ENCODE data around the gene NUSAP1. TPM values are rescaled to one million over a fixed set of nuclear protein-coding genes. Genes with fewer than 3 reads are reported as not detected.

Gene NUSAP1
- polyA plus RNA-seq, 1 experiment: 33.9 TPM

GRCh38 chr15:41408234-41408641 lies 75.6 kb downstream of the NUSAP1 start:
- H3K27ac ChIP-seq (ENCODE audit: low read depth, low read length): peak overlapping the region; percentile 21
- CTCF ChIA-PET: no interaction called here
- no peaks in the 10 kb centered on the region for H3K27me3 ChIP-seq (ENCODE audit: control insufficient read depth, insufficient read depth, low read length)
- POLR2A ChIA-PET: interaction anchor here (0.9 kb wide), 1 partner anchor 18 kb away, joined by 3 read pairs; no protein-coding TSS in a partner anchor
- TF ChIP-seq CTCF (IDR thresholded peaks at IDR 0.05; ENCODE audit: low read depth, low read length): no peak
- H3K4me3 ChIP-seq (ENCODE audit: low read depth, low read length): no peak overlapping the region
- peak; percentile 50 for DNase-seq (ENCODE audit: low read depth, low spot score)
- H3K9me3 ChIP-seq (ENCODE audit: control insufficient read depth, insufficient read depth, low read length): no peaks in the 10 kb centered on the region

GRCh38 chr15:41411031-41411430 lies 78.3 kb downstream of the NUSAP1 start:
- POLR2A ChIA-PET: no interaction called here
- no peak for TF ChIP-seq CTCF (IDR thresholded peaks at IDR 0.05; ENCODE audit: low read depth, low read length)
- no peak overlapping the region for H3K27ac ChIP-seq (ENCODE audit: low read depth, low read length)
- H3K9me3 ChIP-seq (ENCODE audit: control insufficient read depth, insufficient read depth, low read length): no peaks in the 10 kb centered on the region
- no peak for DNase-seq (ENCODE audit: low read depth, low spot score)
- H3K4me3 ChIP-seq (ENCODE audit: low read depth, low read length): no peak overlapping the region
- CTCF ChIA-PET: no interaction called here
- no peaks in the 10 kb centered on the region for H3K27me3 ChIP-seq (ENCODE audit: control insufficient read depth, insufficient read depth, low read length)

- DNase-seq (ENCODE audit: low read depth, low spot score): no peak
- H3K4me3 ChIP-seq (ENCODE audit: low read depth, low read length): no peak overlapping the region
- POLR2A ChIA-PET: no interaction called here
- no peak for TF ChIP-seq CTCF (IDR thresholded peaks at IDR 0.05; ENCODE audit: low read depth, low read length)
- H3K27ac ChIP-seq (ENCODE audit: low read depth, low read length): no peak overlapping the region
- no peaks in the 10 kb centered on the region for H3K27me3 ChIP-seq (ENCODE audit: control insufficient read depth, insufficient read depth, low read length)
- CTCF ChIA-PET: no interaction called here
- H3K9me3 ChIP-seq (ENCODE audit: control insufficient read depth, insufficient read depth, low read length): no peaks in the 10 kb centered on the region
Measured at GRCh38 chr15:41411441-41411840, 78.8 kb downstream of the NUSAP1 start.

- Histone ChIP-seq H3K4me3 (ENCODE audit: low read depth, low read length) (peak overlapping the region; percentile 92), H3K9me3 (ENCODE audit: control insufficient read depth, insufficient read depth, low read length) (no peaks in the 10 kb centered on the region; the same call in 1 of the 2 replicates), H3K27ac (ENCODE audit: low read depth, low read length) (peak overlapping the region; percentile 21), H3K27me3 (ENCODE audit: control insufficient read depth, insufficient read depth, low read length) (no peaks in the 10 kb centered on the region)
- DNase-seq (ENCODE audit: low read depth, low spot score): no peak
- TF ChIP-seq CTCF (IDR thresholded peaks at IDR 0.05; ENCODE audit: low read depth, low read length): no peak
- POLR2A ChIA-PET: no interaction called here
- CTCF ChIA-PET: no interaction called here
Measured at GRCh38 chr15:41416128-41416741, 83.6 kb downstream of the NUSAP1 start.

GRCh38 chr15:41416742-41417417 lies 84.2 kb downstream of the NUSAP1 start, which contains the start of gene RTF1:
RTF1 (plus strand) TSS chr15:41417095; CDS start chr15:41417116, 21 bp downstream.
- peak within 1 kb of the TSS; percentile 92 for H3K4me3 ChIP-seq (ENCODE audit: low read depth, low read length)
- H3K27ac ChIP-seq (ENCODE audit: low read depth, low read length): peak within 1 kb of the TSS; percentile 52
- POLR2A ChIA-PET: no interaction called here
- TF ChIP-seq CTCF (IDR thresholded peaks at IDR 0.05; ENCODE audit: low read depth, low read length): no peak
- no peaks in the 10 kb centered on the region; the same call in 1 of the 2 replicates for H3K9me3 ChIP-seq (ENCODE audit: control insufficient read depth, insufficient read depth, low read length)
- no peaks in the 10 kb centered on the region for H3K27me3 ChIP-seq (ENCODE audit: control insufficient read depth, insufficient read depth, low read length)
- DNase-seq (ENCODE audit: low read depth, low spot score): peak; percentile 44
- CTCF ChIA-PET: no interaction called here
